HG03025 (cell line): ENCODE measurements around the gene ZNF697.
"Not testable (repeated sequence)": the region's sequence is repeated elsewhere in the genome, so short reads cannot be mapped to it uniquely, and the experiment has no call there.

Experiments
- ATAC-seq: cut with Tn5 transposase; IDR thresholded peaks from one replicate; pipeline ENCODE4 v1.9.1; 2021; ENCODE audit warnings: mild to moderate bottlenecking, moderate library complexity; ENCODE audit not compliant: unreplicated experiment, low FRiP score

Gene ZNF697

GRCh38 chr1:119647734-119648619 lies at the start of gene ZNF697:
Gene ZNF697, minus strand, starts transcription at chr1:119648266. Its CDS starts 22,166 bp downstream, at chr1:119626100.
- peak; percentile 83 for ATAC-seq

GRCh38 chr1:119697598-119697997 lies 49.5 kb upstream of the ZNF697 start:
- ATAC-seq: no peak

GRCh38 chr1:119696863-119697262 lies 48.8 kb upstream of the ZNF697 start:
- not testable (repeated sequence) for ATAC-seq

GRCh38 chr1:119689511-119689910 lies 41.4 kb upstream of the ZNF697 start:
- ATAC-seq: no peak

GRCh38 chr1:119688810-119689209 lies 40.7 kb upstream of the ZNF697 start:
- no peak for ATAC-seq

GRCh38 chr1:119687434-119688079 lies 39.5 kb upstream of the ZNF697 start:
- ATAC-seq: no peak

- ATAC-seq: no peak
These were observed 38.6 kb upstream of the ZNF697 start for GRCh38 chr1:119686661-119687060.

GRCh38 chr1:119683893-119684292 lies 35.8 kb upstream of the ZNF697 start:
- ATAC-seq: no peak

GRCh38 chr1:119682141-119682540 lies 34.1 kb upstream of the ZNF697 start:
- no peak for ATAC-seq

GRCh38 chr1:119681560-119681959 lies 33.5 kb upstream of the ZNF697 start:
- ATAC-seq: no peak

- ATAC-seq: no peak
These were observed 32.7 kb upstream of the ZNF697 start for GRCh38 chr1:119680723-119681122.

GRCh38 chr1:119680193-119680592 lies 32.1 kb upstream of the ZNF697 start:
- ATAC-seq: no peak

- no peak for ATAC-seq
These were observed 31.2 kb upstream of the ZNF697 start for GRCh38 chr1:119679223-119679622.

GRCh38 chr1:119676571-119677206 lies 28.6 kb upstream of the ZNF697 start:
- no peak for ATAC-seq

GRCh38 chr1:119675349-119676345 lies 27.6 kb upstream of the ZNF697 start:
- no peak for ATAC-seq

GRCh38 chr1:119674835-119675289 lies 26.8 kb upstream of the ZNF697 start:
- ATAC-seq: no peak

- ATAC-seq: no peak
These were observed 26.1 kb upstream of the ZNF697 start for GRCh38 chr1:119674111-119674526.

- no peak for ATAC-seq
These were observed 25.3 kb upstream of the ZNF697 start for GRCh38 chr1:119673171-119673940.

GRCh38 chr1:119670898-119671297 lies 22.8 kb upstream of the ZNF697 start:
- ATAC-seq: no peak
